Amniotic stem cell (primary cell): ENCODE measurements around the gene SLC35E1.
"Not testable (repeated sequence)": the region's sequence is repeated elsewhere in the genome, so short reads cannot be mapped to it uniquely, and the experiment has no call there.

ENCODE experiments used
- DNase-seq: peaks from one replicate; lab custom pipeline; 2025; lab: John Stamatoyannopoulos, UW

The SLC35E1 gene

GRCh38 chr19:16520986-16521624, 51.1 kb downstream of the SLC35E1 start:
- DNase-seq, result no peak

GRCh38 chr19:16520074-16520973, 51.9 kb downstream of the SLC35E1 start:
- DNase-seq, result no peak

- no peak for DNase-seq
Observed at GRCh38 chr19:16519230-16519687, 53.0 kb downstream of the SLC35E1 start.

- no peak for DNase-seq
Observed at GRCh38 chr19:16518483-16519229, 53.6 kb downstream of the SLC35E1 start.

GRCh38 chr19:16518061-16518460, 54.2 kb downstream of the SLC35E1 start:
- no peak for DNase-seq

GRCh38 chr19:16516923-16517610, 55.1 kb downstream of the SLC35E1 start:
- DNase-seq, result no peak

- no peak for DNase-seq
Observed at GRCh38 chr19:16516381-16516780, 55.8 kb downstream of the SLC35E1 start.

GRCh38 chr19:16514383-16515019, 57.7 kb downstream of the SLC35E1 start:
- no peak for DNase-seq

- DNase-seq, result not testable (repeated sequence)
Observed at GRCh38 chr19:16512611-16513010, 59.6 kb downstream of the SLC35E1 start.

GRCh38 chr19:16509141-16510061, 62.8 kb downstream of the SLC35E1 start:
- no peak for DNase-seq

GRCh38 chr19:16508546-16508945, 63.7 kb downstream of the SLC35E1 start:
- no peak for DNase-seq

- no peak for DNase-seq
Observed at GRCh38 chr19:16506961-16507360, 65.3 kb downstream of the SLC35E1 start.

- not testable (repeated sequence) for DNase-seq
Observed at GRCh38 chr19:16506161-16506560, 66.1 kb downstream of the SLC35E1 start.

GRCh38 chr19:16504271-16504670, 67.9 kb downstream of the SLC35E1 start:
- DNase-seq, result no peak
